ENCODE data around the gene GARIN5A. TPM values are rescaled to one million over a fixed set of nuclear protein-coding genes. Genes with fewer than 3 reads are reported as not detected.

Gene GARIN5A
- total and polyA plus RNA-seq, 5 donors from 2014 or later, result 0.39 to 0.83 (median 0.64) TPM; not detected in 2

- peak overlapping the region in 1 of 3 donors; percentile 86 for H3K27ac Mint-ChIP-seq
- no peaks in the 10 kb centered on the region for H3K9me3 ChIP-seq (ENCODE audit: control insufficient read depth in 2 of 2, low read length in 2 of 2)
- no peak overlapping the region for H3K4me3 Mint-ChIP-seq
- no peak overlapping the region for H3K4me3 ChIP-seq (ENCODE audit: low read depth, low read length)
- no peak overlapping the region for H3K27ac ChIP-seq (ENCODE audit: insufficient read depth, low read length, poor library complexity, severe bottlenecking)
- no peak for DNase-seq
- peaks cover 0 to 1% (median 0%) of the 10 kb centered on the region in 7 donors for H3K9me3 Mint-ChIP-seq
- peaks cover 3% of the 10 kb centered on the region for H3K36me3 ChIP-seq (ENCODE audit: control insufficient read depth, insufficient read depth, low read length)
- peaks cover 10% of the 10 kb centered on the region for H3K36me3 Mint-ChIP-seq
- no peaks in the 10 kb centered on the region for H3K27me3 Mint-ChIP-seq
- peaks cover 0 to 33% (median 7%) of the 10 kb centered on the region in 4 donors for H3K4me1 Mint-ChIP-seq
- H3K27me3 ChIP-seq (ENCODE audit: control insufficient read depth, insufficient read depth, low read length), result no peaks in the 10 kb centered on the region
- peaks cover 14% of the 10 kb centered on the region for H3K4me1 ChIP-seq (ENCODE audit: control insufficient read depth, insufficient read depth, low read length, poor library complexity, severe bottlenecking)
- ATAC-seq (ENCODE audit: low read depth in 2 of 2), result no peak
Observed at GRCh38 chr19:50489461-50490011, 12.9 kb upstream of the GARIN5A start.

GRCh38 chr19:50488389-50489194, 11.9 kb upstream of the GARIN5A start:
- Histone ChIP-seq H3K4me3 (ENCODE audit: low read depth, low read length) (no peak overlapping the region), H3K27ac (ENCODE audit: insufficient read depth, low read length, poor library complexity, severe bottlenecking) (no peak overlapping the region), H3K36me3 (ENCODE audit: control insufficient read depth, insufficient read depth, low read length) (peaks cover 3% of the 10 kb centered on the region), H3K9me3 (ENCODE audit: control insufficient read depth in 2 of 2, low read length in 2 of 2) (no peaks in the 10 kb centered on the region), H3K4me1 (ENCODE audit: control insufficient read depth, insufficient read depth, low read length, poor library complexity, severe bottlenecking) (peaks cover 14% of the 10 kb centered on the region), H3K27me3 (ENCODE audit: control insufficient read depth, insufficient read depth, low read length) (no peaks in the 10 kb centered on the region)
- peak overlapping the region in 1 of 3 donors; percentile 40 for H3K27ac Mint-ChIP-seq
- peaks cover 0 to 1% (median 0%) of the 10 kb centered on the region in 7 donors for H3K9me3 Mint-ChIP-seq
- DNase-seq (no peak), ATAC-seq (ENCODE audit: low read depth in 2 of 2) (no peak)
- no peaks in the 10 kb centered on the region for H3K27me3 Mint-ChIP-seq
- H3K4me1 Mint-ChIP-seq, result peaks cover 0 to 32% (median 7%) of the 10 kb centered on the region in 4 donors
- peak overlapping the region in 1 of 4 donors; percentile 43 for H3K4me3 Mint-ChIP-seq
- H3K36me3 Mint-ChIP-seq, result peaks cover 11% of the 10 kb centered on the region

GRCh38 chr19:50486823-50487515, 10.3 kb upstream of the GARIN5A start:
- H3K4me3 ChIP-seq (ENCODE audit: low read depth, low read length), result no peak overlapping the region
- Mint-ChIP-seq H3K4me3 (no peak overlapping the region), H3K9me3 (peaks cover 0 to 1% (median 0%) of the 10 kb centered on the region in 7 donors), H3K27ac (no peak overlapping the region), H3K4me1 (peaks cover 0 to 26% (median 7%) of the 10 kb centered on the region in 4 donors), H3K36me3 (peaks cover 18% of the 10 kb centered on the region), H3K27me3 (no peaks in the 10 kb centered on the region)
- peaks cover 9% of the 10 kb centered on the region for H3K36me3 ChIP-seq (ENCODE audit: control insufficient read depth, insufficient read depth, low read length)
- ATAC-seq (ENCODE audit: low read depth in 2 of 2), result no peak
- H3K4me1 ChIP-seq (ENCODE audit: control insufficient read depth, insufficient read depth, low read length, poor library complexity, severe bottlenecking), result peaks cover 8% of the 10 kb centered on the region
- H3K9me3 ChIP-seq (ENCODE audit: control insufficient read depth in 2 of 2, low read length in 2 of 2), result no peaks in the 10 kb centered on the region
- no peak overlapping the region for H3K27ac ChIP-seq (ENCODE audit: insufficient read depth, low read length, poor library complexity, severe bottlenecking)
- H3K27me3 ChIP-seq (ENCODE audit: control insufficient read depth, insufficient read depth, low read length), result no peaks in the 10 kb centered on the region
- DNase-seq, result peak in 2 of 3 donors; percentile 29 to 57

- Mint-ChIP-seq H3K9me3 (peaks cover 0 to 1% (median 0%) of the 10 kb centered on the region in 7 donors), H3K27me3 (no peaks in the 10 kb centered on the region), H3K4me3 (no peak overlapping the region), H3K27ac (peak overlapping the region in 1 of 3 donors; percentile 11), H3K36me3 (peaks cover 22% of the 10 kb centered on the region), H3K4me1 (peaks cover 0 to 12% (median 2%) of the 10 kb centered on the region in 4 donors)
- Histone ChIP-seq H3K27me3 (ENCODE audit: control insufficient read depth, insufficient read depth, low read length) (no peaks in the 10 kb centered on the region), H3K36me3 (ENCODE audit: control insufficient read depth, insufficient read depth, low read length) (peaks cover 21% of the 10 kb centered on the region), H3K27ac (ENCODE audit: insufficient read depth, low read length, poor library complexity, severe bottlenecking) (no peak overlapping the region), H3K4me1 (ENCODE audit: control insufficient read depth, insufficient read depth, low read length, poor library complexity, severe bottlenecking) (no peaks in the 10 kb centered on the region), H3K4me3 (ENCODE audit: low read depth, low read length) (no peak overlapping the region), H3K9me3 (ENCODE audit: control insufficient read depth in 2 of 2, low read length in 2 of 2) (no peaks in the 10 kb centered on the region)
- DNase-seq (no peak), ATAC-seq (ENCODE audit: low read depth in 2 of 2) (no peak)
Observed at GRCh38 chr19:50485284-50485955, 8.8 kb upstream of the GARIN5A start.

GRCh38 chr19:50482916-50483315, 6.3 kb upstream of the GARIN5A start:
- Histone ChIP-seq H3K27me3 (ENCODE audit: control insufficient read depth, insufficient read depth, low read length) (no peaks in the 10 kb centered on the region), H3K9me3 (ENCODE audit: control insufficient read depth in 2 of 2, low read length in 2 of 2) (no peaks in the 10 kb centered on the region), H3K27ac (ENCODE audit: insufficient read depth, low read length, poor library complexity, severe bottlenecking) (no peak overlapping the region), H3K4me3 (ENCODE audit: low read depth, low read length) (no peak overlapping the region), H3K4me1 (ENCODE audit: control insufficient read depth, insufficient read depth, low read length, poor library complexity, severe bottlenecking) (peaks cover 9% of the 10 kb centered on the region), H3K36me3 (ENCODE audit: control insufficient read depth, insufficient read depth, low read length) (peaks cover 35% of the 10 kb centered on the region)
- ATAC-seq (ENCODE audit: low read depth in 2 of 2) (no peak), DNase-seq (no peak)
- no peaks in the 10 kb centered on the region for H3K9me3 Mint-ChIP-seq
- H3K4me1 Mint-ChIP-seq, result peaks cover 0 to 10% (median 4%) of the 10 kb centered on the region in 4 donors
- H3K4me3 Mint-ChIP-seq, result peak overlapping the region in 1 of 4 donors; percentile 73
- H3K27ac Mint-ChIP-seq, result no peak overlapping the region
- H3K36me3 Mint-ChIP-seq, result peaks cover 22% of the 10 kb centered on the region
- no peaks in the 10 kb centered on the region for H3K27me3 Mint-ChIP-seq

- Mint-ChIP-seq H3K27ac (no peak overlapping the region), H3K27me3 (no peaks in the 10 kb centered on the region), H3K4me3 (peak overlapping the region in 1 of 4 donors; percentile 73), H3K4me1 (peaks cover 0 to 12% (median 10%) of the 10 kb centered on the region in 4 donors), H3K9me3 (no peaks in the 10 kb centered on the region), H3K36me3 (peaks cover 27% of the 10 kb centered on the region)
- H3K9me3 ChIP-seq (ENCODE audit: control insufficient read depth in 2 of 2, low read length in 2 of 2), result no peaks in the 10 kb centered on the region
- DNase-seq (no peak), ATAC-seq (ENCODE audit: low read depth in 2 of 2) (no peak)
- no peak overlapping the region for H3K4me3 ChIP-seq (ENCODE audit: low read depth, low read length)
- H3K27me3 ChIP-seq (ENCODE audit: control insufficient read depth, insufficient read depth, low read length), result no peaks in the 10 kb centered on the region
- no peak overlapping the region for H3K27ac ChIP-seq (ENCODE audit: insufficient read depth, low read length, poor library complexity, severe bottlenecking)
- H3K4me1 ChIP-seq (ENCODE audit: control insufficient read depth, insufficient read depth, low read length, poor library complexity, severe bottlenecking), result peaks cover 14% of the 10 kb centered on the region
- H3K36me3 ChIP-seq (ENCODE audit: control insufficient read depth, insufficient read depth, low read length), result peaks cover 35% of the 10 kb centered on the region
Observed at GRCh38 chr19:50482271-50482855, 5.7 kb upstream of the GARIN5A start.

Measured in CD4-positive, CD25-positive, alpha-beta regulatory T cell (primary cell).